Liver (tissue), 9 donors: ENCODE results near the gene PKHD1. TPM values are rescaled to one million over a fixed set of nuclear protein-coding genes. Genes with fewer than 3 reads are reported as not detected.

Experiments used
- DNase-seq: peaks from one replicate; pipeline ENCODE4 v3.0.0-alpha.2; 2017; ENCODE audit warnings: low spot score
- H3K27ac ChIP-seq, 2 donors: one replicate each; pipeline ENCODE4 v1.7.0; 2013; ENCODE audit warnings: inconsistent platforms in 2 of 2, low read length in 2 of 2, control low read depth in 1 of 2, low read depth in 1 of 2, mild to moderate bottlenecking in 1 of 2
- H3K27me3 ChIP-seq, 4 donors: one replicate each; pipeline versions ENCODE4 v1.6.1 to v1.7.0; 2013; ENCODE audit warnings: low read length in 3 of 4, inconsistent platforms in 1 of 4, mild to moderate bottlenecking in 1 of 4, moderate library complexity in 1 of 4; ENCODE audit not compliant: control insufficient read depth in 4 of 4, insufficient read depth in 4 of 4
- H3K36me3 ChIP-seq, 4 donors: one replicate each; pipeline versions ENCODE4 v1.6.1 to v1.7.0; 2013; ENCODE audit warnings: low read length in 3 of 4, mild to moderate bottlenecking in 3 of 4, low read depth in 1 of 4, moderate library complexity in 1 of 4; ENCODE audit not compliant: control insufficient read depth in 4 of 4, insufficient read depth in 3 of 4
- H3K4me1 ChIP-seq, 4 donors: one replicate each; pipeline versions ENCODE4 v1.6.1 to v1.7.0; 2013; ENCODE audit warnings: low read length in 3 of 4, mild to moderate bottlenecking in 3 of 4, moderate library complexity in 1 of 4; ENCODE audit not compliant: control insufficient read depth in 4 of 4, insufficient read depth in 4 of 4
- H3K4me3 ChIP-seq, 3 donors: one replicate each; pipeline versions ENCODE4 v1.6.1 to v1.7.0; 2013; ENCODE audit warnings: low read length in 3 of 3, control low read depth in 1 of 3, low read depth in 1 of 3, mild to moderate bottlenecking in 1 of 3
- H3K9ac ChIP-seq, 2 donors: one replicate each; pipeline ENCODE4 v1.7.0; 2013; ENCODE audit warnings: low read length in 2 of 2, mild to moderate bottlenecking in 2 of 2, moderate library complexity in 2 of 2, control low read depth in 1 of 2, low read depth in 1 of 2
- H3K9me3 ChIP-seq, 4 donors: one replicate each; pipeline versions ENCODE4 v1.6.1 to v1.7.0; 2013; ENCODE audit warnings: low read length in 3 of 4; ENCODE audit not compliant: control insufficient read depth in 4 of 4
- HNF4A ChIP-seq, 2 donors: conservative IDR thresholded peaks; 2 replicates each; pipeline ENCODE4 v1.6.1; 2016; ENCODE audit warnings: antibody characterized with exemption in 2 of 2, mild to moderate bottlenecking in 2 of 2
- HNF4G ChIP-seq: IDR thresholded peaks from 2 replicates; pipeline ENCODE4 v1.6.1; 2016; ENCODE audit warnings: antibody characterized with exemption
- NR2F2 ChIP-seq: IDR thresholded peaks from 2 replicates; pipeline ENCODE4 v1.6.1; 2016; ENCODE audit warnings: antibody characterized with exemption
- RAD21 ChIP-seq, 2 donors: IDR thresholded peaks; 2 replicates each; pipeline ENCODE4 v1.6.1; 2016; ENCODE audit warnings: antibody characterized with exemption in 2 of 2, mild to moderate bottlenecking in 2 of 2
- RXRA ChIP-seq, 2 donors: IDR thresholded peaks; 2 replicates each; pipeline ENCODE4 v1.6.1; 2017 to 2018; ENCODE audit warnings: antibody characterized with exemption in 2 of 2, mild to moderate bottlenecking in 1 of 2
- TAF1 ChIP-seq: conservative IDR thresholded peaks from 2 replicates; pipeline ENCODE4 v1.6.1; 2016; ENCODE audit warnings: antibody characterized with exemption, mild to moderate bottlenecking
- YY1 ChIP-seq: IDR thresholded peaks from 2 replicates; pipeline ENCODE4 v1.6.1; 2016; ENCODE audit warnings: antibody characterized with exemption, mild to moderate bottlenecking
- polyA plus RNA-seq, 2 donors: library from polyadenylated mRNA; stranded (reverse) in 1 of 2; unstranded in 1 of 2; fragments of 200-250 nt in 1 of 2; fragments of >200 nt in 1 of 2; fragmentation: Nextera tagmentation in 1 of 2; extraction: Ambion mirVana in 1 of 2; gene quantifications; one replicate each; pipeline versions ENCODE4 v1.2.1 to v1.2.3, GENCODE V29; 2013 to 2015
- total RNA-seq, 2 donors: library from RNA; depleted of rRNA; stranded (reverse); fragments of >200 nt; gene quantifications; one replicate each; pipeline ENCODE4 v1.2.3, GENCODE V29; 2014
- TF ChIP-seq, protein P1 (sequence below): IDR thresholded peaks from 2 replicates; pipeline ENCODE4 v1.6.1; 2016; ENCODE audit warnings: antibody characterized with exemption, mild to moderate bottlenecking
- TF ChIP-seq, protein P2 (sequence below): IDR thresholded peaks from 2 replicates; pipeline ENCODE4 v1.6.1; 2016; ENCODE audit warnings: antibody characterized with exemption
- TF ChIP-seq, protein P3 (sequence below): IDR thresholded peaks from 2 replicates; pipeline ENCODE4 v1.6.1; 2016; ENCODE audit warnings: antibody characterized with exemption
- TF ChIP-seq, protein P4 (sequence below): fragments of 150-350 bp; IDR thresholded peaks from 2 replicates; pipeline ENCODE4 v1.5.1; 2017; ENCODE audit warnings: improper control_type of control experiment, low read depth, low read length; ENCODE audit not compliant: missing input control
- donor health status: healthy.
- donor health status: healthy.
- donor health status: healthy.
- donor health status: healthy.
- donor health status: healthy.

Gene PKHD1
- total and polyA plus RNA-seq, 4 donors, result 0.45 to 10.6 (median 3.2) TPM

DNA sequence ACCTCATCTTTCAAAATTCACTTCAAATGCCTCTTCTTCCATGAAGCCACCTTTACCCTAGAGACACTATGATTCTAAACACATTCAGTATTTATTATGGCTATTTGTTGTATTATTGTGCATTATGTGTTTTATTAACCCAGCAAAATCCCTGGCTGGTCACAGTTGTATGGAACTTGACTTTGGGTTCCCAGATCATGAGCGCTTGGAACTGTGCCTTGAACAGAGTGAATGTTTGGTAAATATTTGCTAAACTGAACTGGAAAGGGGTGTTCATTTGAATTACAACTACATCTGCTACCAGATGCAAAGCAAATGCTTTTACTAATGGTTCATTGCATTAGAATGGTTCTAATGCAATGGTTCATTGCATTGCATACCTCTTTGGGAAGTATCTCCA, 259.8 kb downstream of the PKHD1 start (continued):
- TF ChIP-seq, protein P1, sequence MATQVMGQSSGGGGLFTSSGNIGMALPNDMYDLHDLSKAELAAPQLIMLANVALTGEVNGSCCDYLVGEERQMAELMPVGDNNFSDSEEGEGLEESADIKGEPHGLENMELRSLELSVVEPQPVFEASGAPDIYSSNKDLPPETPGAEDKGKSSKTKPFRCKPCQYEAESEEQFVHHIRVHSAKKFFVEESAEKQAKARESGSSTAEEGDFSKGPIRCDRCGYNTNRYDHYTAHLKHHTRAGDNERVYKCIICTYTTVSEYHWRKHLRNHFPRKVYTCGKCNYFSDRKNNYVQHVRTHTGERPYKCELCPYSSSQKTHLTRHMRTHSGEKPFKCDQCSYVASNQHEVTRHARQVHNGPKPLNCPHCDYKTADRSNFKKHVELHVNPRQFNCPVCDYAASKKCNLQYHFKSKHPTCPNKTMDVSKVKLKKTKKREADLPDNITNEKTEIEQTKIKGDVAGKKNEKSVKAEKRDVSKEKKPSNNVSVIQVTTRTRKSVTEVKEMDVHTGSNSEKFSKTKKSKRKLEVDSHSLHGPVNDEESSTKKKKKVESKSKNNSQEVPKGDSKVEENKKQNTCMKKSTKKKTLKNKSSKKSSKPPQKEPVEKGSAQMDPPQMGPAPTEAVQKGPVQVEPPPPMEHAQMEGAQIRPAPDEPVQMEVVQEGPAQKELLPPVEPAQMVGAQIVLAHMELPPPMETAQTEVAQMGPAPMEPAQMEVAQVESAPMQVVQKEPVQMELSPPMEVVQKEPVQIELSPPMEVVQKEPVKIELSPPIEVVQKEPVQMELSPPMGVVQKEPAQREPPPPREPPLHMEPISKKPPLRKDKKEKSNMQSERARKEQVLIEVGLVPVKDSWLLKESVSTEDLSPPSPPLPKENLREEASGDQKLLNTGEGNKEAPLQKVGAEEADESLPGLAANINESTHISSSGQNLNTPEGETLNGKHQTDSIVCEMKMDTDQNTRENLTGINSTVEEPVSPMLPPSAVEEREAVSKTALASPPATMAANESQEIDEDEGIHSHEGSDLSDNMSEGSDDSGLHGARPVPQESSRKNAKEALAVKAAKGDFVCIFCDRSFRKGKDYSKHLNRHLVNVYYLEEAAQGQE, result no peak
- TF ChIP-seq RAD21 (IDR thresholded peaks at IDR 0.05), result peak; percentile 52
- TF ChIP-seq, protein P2, sequence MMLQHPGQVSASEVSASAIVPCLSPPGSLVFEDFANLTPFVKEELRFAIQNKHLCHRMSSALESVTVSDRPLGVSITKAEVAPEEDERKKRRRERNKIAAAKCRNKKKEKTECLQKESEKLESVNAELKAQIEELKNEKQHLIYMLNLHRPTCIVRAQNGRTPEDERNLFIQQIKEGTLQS, result no peak
- TF ChIP-seq, protein P3, sequence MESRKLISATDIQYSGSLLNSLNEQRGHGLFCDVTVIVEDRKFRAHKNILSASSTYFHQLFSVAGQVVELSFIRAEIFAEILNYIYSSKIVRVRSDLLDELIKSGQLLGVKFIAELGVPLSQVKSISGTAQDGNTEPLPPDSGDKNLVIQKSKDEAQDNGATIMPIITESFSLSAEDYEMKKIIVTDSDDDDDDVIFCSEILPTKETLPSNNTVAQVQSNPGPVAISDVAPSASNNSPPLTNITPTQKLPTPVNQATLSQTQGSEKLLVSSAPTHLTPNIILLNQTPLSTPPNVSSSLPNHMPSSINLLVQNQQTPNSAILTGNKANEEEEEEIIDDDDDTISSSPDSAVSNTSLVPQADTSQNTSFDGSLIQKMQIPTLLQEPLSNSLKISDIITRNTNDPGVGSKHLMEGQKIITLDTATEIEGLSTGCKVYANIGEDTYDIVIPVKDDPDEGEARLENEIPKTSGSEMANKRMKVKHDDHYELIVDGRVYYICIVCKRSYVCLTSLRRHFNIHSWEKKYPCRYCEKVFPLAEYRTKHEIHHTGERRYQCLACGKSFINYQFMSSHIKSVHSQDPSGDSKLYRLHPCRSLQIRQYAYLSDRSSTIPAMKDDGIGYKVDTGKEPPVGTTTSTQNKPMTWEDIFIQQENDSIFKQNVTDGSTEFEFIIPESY, result peak; percentile 31

DNA sequence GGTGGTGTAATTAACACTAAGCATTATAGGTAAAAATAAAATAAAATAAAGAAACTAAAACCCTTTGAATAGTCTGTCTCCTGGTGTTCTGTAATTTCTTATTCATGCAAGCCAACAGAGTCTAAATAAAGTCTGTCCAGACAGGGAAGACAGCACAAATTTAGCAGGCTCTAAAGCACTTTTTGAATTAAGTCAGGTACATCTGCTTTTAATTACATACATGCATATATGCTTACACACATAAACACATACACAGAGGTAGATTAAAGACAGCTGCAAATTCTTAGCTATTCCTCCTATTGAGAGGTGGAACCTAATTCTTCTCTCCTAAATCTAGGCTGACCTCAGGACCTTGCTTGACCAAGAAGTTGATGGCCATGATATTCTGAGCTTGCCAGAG, 262.5 kb downstream of the PKHD1 start:
- TF ChIP-seq NR2F2 (no peak), YY1 (no peak), RXRA (IDR thresholded peaks at IDR 0.05) (no peak), RAD21 (IDR thresholded peaks at IDR 0.05) (no peak), HNF4G (no peak)
- TF ChIP-seq, protein P2, result no peak
- TF ChIP-seq, protein P4, sequence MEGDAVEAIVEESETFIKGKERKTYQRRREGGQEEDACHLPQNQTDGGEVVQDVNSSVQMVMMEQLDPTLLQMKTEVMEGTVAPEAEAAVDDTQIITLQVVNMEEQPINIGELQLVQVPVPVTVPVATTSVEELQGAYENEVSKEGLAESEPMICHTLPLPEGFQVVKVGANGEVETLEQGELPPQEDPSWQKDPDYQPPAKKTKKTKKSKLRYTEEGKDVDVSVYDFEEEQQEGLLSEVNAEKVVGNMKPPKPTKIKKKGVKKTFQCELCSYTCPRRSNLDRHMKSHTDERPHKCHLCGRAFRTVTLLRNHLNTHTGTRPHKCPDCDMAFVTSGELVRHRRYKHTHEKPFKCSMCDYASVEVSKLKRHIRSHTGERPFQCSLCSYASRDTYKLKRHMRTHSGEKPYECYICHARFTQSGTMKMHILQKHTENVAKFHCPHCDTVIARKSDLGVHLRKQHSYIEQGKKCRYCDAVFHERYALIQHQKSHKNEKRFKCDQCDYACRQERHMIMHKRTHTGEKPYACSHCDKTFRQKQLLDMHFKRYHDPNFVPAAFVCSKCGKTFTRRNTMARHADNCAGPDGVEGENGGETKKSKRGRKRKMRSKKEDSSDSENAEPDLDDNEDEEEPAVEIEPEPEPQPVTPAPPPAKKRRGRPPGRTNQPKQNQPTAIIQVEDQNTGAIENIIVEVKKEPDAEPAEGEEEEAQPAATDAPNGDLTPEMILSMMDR, result no peak

DNA sequence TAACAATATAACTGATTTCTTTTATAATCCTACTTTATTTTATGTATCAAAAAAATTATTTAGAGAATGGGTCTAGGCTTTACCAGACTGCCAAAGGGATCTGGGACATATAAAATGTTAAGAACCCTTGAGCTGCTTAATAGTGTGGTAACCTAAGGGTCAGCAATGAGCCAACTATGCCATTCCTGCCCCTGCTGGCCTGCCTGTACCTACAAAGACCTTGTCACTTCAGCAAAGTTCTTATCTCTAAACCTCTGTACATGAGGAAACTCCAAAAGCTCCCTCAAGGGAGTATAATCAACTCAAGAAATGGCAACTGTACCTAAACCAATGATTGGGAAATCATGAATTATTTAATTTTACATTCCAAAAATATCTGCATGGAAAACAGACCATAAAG, 266.9 kb downstream of the PKHD1 start:
- Histone ChIP-seq H3K9me3 (no peaks in the 10 kb centered on the region), H3K4me1 (no peaks in the 10 kb centered on the region), H3K9ac (no peak overlapping the region), H3K27ac (no peak overlapping the region), H3K36me3 (no peaks in the 10 kb centered on the region), H3K4me3 (no peak overlapping the region), H3K27me3 (no peaks in the 10 kb centered on the region)
- no peak for TF ChIP-seq HNF4A (conservative IDR thresholded peaks at IDR 0.05)
- TF ChIP-seq TAF1, result no peak
- TF ChIP-seq, protein P1, result no peak
- TF ChIP-seq, protein P3, result no peak
- no peak for TF ChIP-seq YY1
- DNase-seq, result no peak

More for the DNA sequence above, 262.5 kb downstream of the PKHD1 start:
- H3K4me1 ChIP-seq, result peaks cover 0 to 7% (median 6%) of the 10 kb centered on the region in 4 donors
- no peaks in the 10 kb centered on the region for H3K9me3 ChIP-seq
- H3K27me3 ChIP-seq, result no peaks in the 10 kb centered on the region
- no peak overlapping the region for H3K27ac ChIP-seq
- no peak for DNase-seq
- H3K9ac ChIP-seq, result no peak overlapping the region
- H3K36me3 ChIP-seq, result no peaks in the 10 kb centered on the region
- no peak overlapping the region for H3K4me3 ChIP-seq
